Left kidney (tissue), 2 donors: ENCODE measurements around the gene TMEM63C. TPM values are rescaled to one million over a fixed set of nuclear protein-coding genes. Genes with fewer than 3 reads are reported as not detected.
"Not testable (repeated sequence)": the region's sequence is repeated elsewhere in the genome, so short reads cannot be mapped to it uniquely, and the experiment has no call there.

Source experiments
- DNase-seq: peaks from one replicate; pipeline ENCODE4 v3.0.0-alpha.2; 2013
- polyA plus RNA-seq: library from polyadenylated mRNA; unstranded; fragments of 120-200 nt; gene quantifications from one replicate; pipeline ENCODE4 v1.2.1, GENCODE V29; 2013; ENCODE audit not compliant: insufficient read length

The TMEM63C gene
- polyA plus RNA-seq, 1 donor: 2.8 TPM

DNA sequence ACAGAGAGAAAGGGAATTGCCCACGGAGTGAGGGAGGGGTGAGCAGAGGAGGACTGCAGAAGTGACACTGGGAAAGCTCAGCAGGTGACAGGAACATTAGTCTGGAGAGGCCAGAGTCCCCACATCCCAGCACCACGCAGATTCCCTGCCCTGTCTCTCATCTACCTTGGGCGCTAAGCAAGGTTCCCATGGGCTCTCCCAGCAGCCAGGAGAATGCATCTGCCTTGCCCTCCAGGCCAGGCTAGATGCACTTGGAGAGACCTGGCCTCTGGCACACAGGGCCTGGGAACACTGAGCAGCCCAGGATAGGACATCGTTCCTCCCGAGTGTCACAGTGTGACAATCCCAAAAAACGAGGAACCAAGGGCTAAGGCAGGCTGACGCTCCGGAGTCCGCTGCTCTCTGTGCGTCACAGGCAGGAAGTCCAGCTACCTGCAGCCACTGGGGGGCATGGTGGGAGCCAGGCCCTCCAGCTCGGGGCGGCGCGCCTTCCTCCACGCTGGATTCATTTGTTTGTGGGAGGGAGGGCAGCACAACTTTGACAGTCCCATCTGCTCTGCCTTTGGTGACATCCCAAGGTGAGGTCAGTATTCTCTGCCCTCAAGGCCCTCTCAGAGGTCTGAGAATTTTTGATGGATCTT, 94.8 kb downstream of the TMEM63C start:
- DNase-seq: no peak

DNA sequence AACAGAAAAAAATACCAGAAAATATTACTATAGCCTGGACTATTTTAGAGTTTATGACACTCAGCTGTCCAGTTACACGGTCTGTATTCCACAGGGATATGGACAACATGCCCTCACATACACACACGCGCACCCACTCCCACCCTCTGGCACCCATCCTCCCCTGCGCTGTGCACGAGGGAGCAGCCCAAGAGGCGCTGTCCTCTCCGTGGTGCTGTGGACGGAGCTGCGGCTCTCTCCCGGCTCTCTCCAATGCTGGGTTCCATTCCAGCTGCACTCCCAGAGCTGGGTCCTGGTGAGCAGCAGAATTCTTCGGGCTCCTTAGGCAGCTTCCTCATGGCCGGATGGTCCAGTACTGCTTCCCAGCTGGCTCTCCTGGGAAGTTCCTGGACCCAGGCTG, 95.4 kb downstream of the TMEM63C start:
- no peak for DNase-seq

DNA sequence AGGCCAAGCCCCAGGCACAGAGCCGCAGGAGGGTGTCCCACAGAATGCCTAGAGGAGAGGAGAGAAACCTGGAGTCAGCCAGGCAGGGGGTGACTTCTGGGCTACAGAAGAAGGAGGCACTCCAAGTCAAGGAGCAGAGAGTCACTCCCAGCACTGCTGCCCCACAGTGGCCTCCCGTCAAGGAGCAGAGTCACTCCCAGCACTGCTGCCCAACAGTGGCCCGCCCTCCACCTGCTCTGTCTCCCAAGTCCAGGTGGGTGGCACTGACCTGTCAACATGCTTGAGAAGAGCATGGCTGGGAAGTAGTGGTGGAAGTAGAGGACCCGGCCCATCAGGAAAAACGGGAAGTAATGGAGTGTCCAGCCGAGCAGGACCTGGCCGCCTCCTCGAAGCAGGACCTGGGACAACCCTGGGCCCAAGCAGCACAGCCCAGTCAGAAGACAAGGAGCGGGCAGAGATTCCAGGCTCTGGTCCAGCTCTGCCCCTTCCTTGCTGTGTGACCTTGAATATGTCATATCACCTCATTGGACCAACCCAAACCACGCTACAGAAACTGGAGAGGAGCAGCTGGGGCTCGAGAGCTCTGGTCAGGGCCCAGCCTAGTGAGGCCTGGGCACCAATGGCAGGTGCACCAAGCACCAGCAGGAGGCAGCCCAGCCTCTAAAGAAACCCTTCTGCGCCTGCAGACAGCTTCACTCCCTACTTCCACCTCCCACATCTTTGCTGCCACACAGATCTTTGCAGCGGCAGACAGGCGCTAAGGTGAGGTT, 97.0 kb downstream of the TMEM63C start:
- DNase-seq: no peak

DNA sequence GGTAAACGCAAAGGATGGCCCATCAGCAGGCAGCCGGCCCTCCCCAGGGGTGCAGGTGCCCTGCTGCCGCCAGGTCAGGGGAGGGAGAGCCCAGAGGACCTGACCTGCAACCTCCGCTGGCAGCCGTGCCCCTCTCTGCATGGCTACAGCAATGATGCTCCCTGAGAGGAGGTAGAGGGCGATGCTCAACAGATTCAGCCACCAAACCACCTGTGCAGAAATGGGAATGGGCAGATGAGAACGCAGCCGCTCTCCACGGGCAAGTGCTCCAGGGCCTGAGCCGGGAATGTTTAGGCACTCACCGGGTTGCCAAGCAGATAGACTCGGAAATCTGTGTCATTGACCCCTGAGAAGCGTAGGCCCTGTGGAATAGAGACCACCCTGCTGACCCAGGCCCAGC, 98.1 kb downstream of the TMEM63C start:
- DNase-seq: no peak

DNA sequence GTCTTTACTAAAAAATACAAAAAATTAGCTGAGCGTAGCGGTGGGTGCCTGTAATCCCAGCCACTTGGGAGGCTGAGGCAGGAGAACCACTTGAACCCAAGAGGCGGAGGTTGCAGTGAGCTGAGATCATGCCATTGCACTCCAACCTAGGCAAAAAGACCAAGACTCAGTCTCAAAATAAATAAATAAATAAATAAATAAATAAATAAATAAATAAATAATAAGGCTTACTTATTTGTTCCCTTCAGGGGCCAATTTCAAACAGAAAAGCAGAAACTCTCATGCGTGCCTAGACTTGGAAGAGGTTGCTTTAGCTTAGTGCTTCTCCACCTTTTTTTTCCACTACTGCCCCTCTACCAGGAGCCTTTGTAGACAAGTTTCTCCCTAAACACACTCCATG, 99.3 kb downstream of the TMEM63C start:
- not testable (repeated sequence) for DNase-seq

DNA sequence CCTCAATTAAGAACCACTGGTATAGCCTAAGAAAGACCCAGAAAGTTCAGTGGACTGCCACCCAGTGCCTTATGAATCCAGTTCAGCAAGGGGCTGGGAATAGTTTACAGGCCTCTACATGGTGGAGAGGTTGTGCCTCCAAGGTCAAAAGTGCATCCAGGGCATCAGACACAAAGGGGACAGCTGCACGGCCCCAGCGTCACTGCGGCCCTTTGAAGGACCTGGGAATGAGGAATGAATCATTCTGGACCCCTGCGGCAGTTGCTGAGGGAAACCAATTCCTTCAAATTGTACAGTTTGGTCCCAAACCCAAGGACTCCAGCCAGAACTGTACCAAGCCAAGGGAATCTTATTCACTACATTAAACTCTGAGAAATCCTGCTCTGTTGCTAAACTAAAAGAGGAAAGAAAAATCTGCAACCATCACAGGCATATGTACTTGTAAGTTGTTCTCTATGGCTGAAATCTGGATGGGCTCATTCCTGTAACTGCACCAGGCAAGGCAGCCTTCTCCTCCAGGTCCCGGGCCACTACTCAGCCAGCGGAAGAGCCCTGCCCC, 100.3 kb downstream of the TMEM63C start:
- DNase-seq: no peak

DNA sequence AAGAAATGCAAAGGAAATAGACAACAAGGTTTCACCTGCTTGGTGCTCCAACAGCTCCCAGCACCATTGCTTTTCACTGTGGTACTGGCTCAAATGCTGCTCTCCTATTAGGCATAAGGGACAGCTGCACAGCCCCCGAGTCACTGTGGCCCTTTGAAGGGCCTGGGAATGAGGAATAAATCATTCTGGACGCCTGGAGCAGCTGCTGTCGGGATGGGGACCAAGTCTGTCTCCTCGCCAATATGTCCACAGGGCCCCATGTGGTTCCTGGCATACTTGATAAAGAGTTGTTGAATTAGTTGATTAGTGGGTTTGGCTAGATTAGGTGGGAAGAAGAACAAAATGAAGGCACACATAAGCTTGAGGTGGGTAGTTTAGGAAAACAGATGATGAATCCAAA, 102.5 kb downstream of the TMEM63C start:
- DNase-seq: no peak

DNA sequence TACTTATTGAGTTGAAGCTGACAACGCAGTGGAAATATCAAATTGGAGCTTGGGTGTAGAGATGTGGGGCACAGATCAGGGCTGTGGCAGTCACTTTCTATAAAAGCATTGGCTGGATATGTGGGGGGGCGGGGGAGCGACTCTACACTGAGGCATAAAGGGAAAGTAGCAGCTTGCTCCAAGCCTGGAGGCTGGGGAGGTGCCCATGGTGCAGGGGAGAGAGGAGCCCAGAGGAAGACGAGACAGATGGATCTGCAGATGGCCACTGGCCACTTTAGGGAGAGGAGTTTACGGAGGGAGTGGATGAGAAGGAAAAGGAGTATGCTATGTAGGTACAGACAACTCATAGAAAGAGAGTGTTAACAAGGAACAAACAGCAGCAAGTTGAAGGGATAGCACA, 102.9 kb downstream of the TMEM63C start:
- no peak for DNase-seq

DNA sequence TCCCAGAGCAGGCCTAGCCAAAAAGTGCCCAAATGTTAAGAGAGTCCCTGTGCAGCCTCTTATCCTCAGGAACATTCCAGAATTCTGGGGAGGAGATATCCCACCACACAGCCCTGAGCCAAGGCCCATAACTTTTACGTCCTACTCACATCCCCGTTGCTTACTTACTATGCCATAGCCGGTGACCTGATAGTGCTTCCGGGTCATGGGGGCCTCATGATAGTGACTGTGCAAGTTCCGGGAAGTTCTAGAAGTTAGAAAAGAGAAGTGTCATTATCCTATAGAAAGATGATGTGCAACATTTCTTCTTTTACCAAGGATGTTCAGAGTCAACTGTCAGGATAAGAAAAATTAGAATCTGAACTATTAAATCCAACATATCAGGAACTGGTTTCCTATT, 105.0 kb downstream of the TMEM63C start:
- DNase-seq: no peak

DNA sequence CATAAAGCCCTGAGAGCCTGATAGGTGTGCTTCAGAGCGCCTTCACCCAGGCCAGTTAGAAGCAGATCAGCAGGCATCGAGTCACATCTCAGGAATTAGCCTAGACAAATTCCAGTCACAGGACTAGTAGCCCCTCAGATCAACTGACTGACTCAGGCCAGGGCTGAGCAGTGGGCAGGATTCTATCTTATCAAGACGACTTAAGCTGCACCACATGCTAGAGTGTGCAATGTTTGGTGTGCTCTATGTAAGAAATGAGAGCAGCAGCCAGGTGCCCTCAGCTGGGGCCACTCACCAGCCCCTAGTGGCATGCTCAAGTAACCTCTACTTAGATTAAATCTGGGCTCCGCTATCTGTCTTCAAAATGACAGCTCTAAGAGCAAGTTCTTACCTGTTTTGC, 109.1 kb downstream of the TMEM63C start:
- no peak for DNase-seq

DNA sequence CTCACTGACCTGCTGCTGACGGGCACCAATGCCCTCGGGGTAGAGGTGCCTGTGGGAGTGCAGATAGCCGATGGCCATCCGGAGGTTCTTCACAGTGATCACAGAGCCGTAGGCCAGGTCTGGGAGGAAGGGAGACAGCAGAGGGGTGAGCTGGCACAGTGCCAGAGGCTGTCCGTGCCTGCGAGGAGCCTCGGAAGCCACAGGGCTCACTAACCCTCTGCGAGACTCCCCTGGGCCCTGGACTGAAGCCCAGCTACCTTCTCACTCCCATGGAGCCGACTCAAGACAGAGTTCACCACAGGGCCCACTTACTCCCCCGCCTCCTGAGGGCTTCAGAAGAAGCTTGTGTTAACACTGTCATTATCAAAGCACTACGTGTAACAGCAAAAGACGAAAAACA, 114.6 kb downstream of the TMEM63C start:
- no peak for DNase-seq

DNA sequence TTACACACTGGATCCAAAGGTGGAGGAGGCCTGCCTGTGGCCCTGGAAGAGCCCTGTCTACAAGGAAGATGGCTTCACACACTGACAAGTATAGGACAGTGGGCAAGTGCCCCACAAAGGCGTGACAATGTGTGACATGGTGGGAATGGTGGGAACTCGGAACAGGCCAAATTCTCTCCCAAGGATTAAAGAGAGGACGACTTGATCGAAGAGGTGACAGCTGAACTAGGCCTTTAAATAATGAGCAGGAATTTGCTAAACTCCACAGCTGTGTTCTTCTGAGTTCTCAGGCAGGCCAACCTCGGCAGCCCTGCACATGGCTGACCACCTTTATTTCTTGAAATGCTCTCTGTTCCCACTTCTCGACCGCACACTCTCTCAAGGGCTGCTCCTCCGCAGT, 115.3 kb downstream of the TMEM63C start:
- no peak for DNase-seq

DNA sequence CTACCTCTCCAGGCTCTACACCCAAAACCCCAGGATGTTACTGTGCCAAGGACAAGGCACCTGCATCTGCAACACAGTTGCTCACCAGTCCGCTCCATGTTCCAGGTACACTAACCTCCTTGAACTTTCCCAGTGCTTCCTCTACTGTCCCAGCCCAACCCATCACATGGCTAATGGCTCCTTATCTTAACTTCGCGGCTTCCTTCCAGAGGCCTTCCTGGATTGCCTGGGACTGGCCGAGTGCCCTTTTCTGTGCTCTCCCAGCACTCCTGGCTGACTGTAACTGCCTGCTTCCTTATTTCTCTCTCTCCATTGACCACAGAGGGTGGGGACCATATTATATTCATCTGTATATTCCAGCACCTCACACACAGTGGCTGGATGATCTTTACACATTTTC, 118.2 kb downstream of the TMEM63C start:
- no peak for DNase-seq

DNA sequence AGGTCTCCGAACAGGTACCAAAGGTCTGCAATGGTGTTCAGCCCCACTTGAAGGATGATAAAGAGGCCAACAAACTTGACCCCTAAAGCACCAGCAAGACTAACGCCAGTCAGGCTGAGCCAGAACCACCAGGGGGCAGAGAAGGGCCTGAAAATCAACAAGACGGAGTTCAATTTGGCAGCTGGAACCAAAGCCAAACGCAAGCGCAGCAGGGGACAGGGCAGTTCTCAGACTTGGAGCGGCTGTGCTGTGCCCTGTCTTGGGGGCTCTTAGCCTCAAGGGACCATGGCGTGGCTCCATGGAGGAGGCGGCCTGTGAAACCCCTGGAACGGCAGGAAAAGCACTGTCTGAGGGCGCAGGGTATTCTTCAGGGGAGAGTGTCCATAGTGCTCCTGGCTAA, 119.5 kb downstream of the TMEM63C start:
- DNase-seq: peak; percentile 79

DNA sequence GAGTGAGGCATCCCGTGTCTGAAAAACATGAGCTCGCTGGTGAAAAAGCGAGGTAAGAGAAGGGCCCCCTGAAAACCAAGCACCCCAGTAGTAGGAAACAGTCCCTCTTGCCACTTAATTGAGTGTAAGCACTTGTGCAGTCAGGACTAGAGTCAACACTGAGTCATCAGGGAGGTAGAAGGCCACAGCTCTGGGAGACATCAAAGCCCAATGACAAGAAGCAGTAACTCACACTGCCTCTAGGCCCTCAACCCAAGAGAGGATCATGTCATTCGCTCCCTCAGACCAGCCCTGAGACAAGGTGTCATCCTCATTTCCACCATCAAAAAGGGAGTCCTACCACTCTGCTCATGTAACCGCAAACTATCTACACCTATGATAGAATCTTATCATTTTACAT, 121.3 kb downstream of the TMEM63C start:
- DNase-seq: no peak

DNA sequence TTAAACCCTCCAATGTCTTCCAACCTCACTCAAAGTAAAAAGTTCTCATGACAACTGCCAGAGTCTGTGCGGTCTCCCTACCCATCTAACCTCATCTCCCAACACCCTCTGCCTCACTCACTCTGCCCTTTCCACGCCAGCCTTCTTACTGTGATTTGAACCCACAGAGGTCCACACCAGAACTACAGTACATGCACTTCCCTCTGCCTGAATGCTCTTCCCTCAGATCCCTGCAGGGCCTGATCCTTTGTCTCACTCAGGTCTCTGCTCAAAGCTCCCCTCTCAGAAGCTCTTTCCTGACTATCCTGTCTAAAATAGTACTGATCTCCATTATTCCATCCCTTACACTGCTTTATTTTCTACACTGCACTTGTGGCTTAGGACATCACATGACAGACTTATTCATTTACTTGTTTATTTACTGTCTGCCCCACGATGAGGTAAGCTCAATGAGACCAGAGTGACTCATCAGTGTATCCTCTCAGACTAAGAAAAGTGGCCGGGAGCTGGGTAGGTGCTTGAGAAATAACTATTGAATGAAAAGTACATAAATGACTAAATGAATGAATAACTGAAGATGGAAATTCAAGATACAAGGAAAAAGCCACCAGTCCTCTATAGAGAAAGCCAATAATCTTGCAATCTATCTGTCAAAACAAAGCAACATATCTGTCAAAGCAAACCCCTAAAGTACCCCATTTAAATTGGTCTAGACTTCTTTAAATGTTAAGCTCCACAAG, 122.0 kb downstream of the TMEM63C start:
- no peak for DNase-seq

DNA sequence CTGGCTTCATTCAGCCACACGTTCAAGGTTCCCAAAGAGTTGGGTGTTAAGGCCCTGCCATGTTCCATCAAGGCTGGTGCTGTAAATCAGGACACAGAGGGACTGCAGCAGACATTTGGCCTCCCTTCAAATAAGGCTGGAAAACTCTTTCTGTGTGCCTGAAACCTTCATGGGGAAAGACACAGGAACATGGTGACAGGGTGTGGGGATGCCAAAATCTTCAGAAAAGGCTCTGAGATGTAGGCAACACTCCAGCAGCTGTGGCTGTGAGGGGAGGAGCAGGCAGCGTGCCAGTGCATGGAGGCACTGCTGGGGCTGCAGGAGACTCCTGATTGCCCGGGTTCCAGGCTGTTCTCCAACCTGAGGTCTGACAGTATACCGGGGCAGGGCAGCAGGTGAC, 124.1 kb downstream of the TMEM63C start:
- DNase-seq: no peak

DNA sequence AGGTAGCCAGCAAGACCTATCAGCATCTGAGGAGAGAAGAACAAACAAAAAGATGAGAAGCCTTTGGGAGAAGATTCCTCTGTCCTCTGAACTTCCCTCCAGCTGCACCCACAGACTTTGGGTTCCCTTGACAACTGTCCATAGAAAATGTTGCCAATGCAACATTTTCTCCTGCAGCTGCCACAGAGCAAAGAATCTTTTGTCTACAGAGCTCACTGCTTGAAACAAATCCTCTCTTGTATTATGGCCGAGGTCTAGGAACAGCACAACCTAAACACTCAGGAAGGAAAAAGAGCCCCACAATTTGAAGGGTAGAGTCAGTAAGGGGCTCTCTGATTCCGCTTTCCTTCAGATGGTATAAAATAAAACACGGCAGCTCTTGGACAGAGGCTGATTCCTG, 124.8 kb downstream of the TMEM63C start:
- no peak for DNase-seq

DNA sequence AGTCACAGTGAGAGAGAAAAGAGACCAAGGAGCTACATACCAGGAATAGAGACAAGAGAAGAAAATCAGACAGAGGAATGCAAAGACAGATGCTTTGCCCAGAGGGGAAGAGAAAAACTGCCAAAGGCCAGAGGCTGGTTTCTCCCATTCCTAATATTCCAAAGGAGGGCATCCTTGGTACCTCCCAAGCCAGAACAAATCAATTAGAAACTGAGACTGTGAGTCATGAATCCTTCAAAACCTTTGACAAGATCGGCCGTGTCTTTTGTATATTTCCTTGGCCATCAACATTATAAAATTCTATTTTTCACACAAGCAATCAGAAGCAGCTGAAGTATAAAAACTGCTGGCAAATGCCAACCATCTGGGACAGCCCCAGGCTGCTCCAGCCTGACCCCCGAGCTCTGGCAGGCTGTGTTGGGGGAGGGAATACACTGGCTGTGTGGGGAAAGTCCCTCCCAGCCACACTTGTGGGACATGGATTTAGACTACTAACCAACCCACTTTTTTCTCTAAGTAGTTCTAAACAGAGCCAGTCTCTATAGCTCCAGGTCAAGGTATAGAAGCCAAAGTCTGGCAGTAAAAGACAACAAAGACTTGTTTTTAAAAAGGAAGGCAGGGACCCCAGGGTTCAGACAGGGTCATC, 125.4 kb downstream of the TMEM63C start:
- DNase-seq: no peak
